Sigmoid colon (tissue), 4 donors: ENCODE data around the gene CABLES1.

Experiments
- POLR2A ChIP-seq, 2 donors: fragments of 450-650 bp; IDR thresholded peaks; one replicate each; pipeline ENCODE4 v1.6.1; 2016; ENCODE audit warnings: antibody characterized with exemption in 2 of 2, mild to moderate bottlenecking in 2 of 2, moderate library complexity in 2 of 2
- POLR2AphosphoS5 ChIP-seq, 4 donors: sonication (generic); formaldehyde crosslinking; IDR thresholded peaks; one replicate each; pipeline ENCODE4 v1.6.1; 2017; ENCODE audit warnings: antibody characterized with exemption in 4 of 4
- TF ChIP-seq, protein P1 (sequence below), 4 experiments: fragments of 450-650 bp in 3 of 4; fragments of 200-600 bp in 1 of 4; IDR thresholded peaks; one replicate each; pipeline ENCODE4 v1.5.1; 2016 to 2019; ENCODE audit warnings: antibody characterized with exemption in 4 of 4, mild to moderate bottlenecking in 3 of 4, moderate library complexity in 2 of 4

DNA sequence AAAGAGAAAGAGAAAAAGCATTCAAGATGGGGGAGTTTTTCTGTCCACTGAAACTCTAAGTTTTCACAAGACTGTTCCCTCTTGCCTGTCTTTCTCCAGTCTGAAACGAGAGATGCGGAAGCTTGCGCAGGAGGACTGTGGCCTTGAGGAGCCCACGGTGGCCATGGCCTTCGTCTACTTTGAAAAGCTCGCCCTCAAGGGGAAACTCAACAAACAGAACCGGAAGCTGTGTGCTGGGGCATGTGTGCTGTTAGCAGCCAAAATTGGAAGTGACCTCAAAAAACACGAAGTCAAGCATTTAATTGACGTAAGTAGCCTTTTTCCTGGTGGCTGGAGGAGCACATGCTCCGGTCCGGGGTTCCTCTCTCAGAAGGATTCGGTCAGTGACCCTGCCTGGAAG lies 118.3 kb downstream of the CABLES1 start:
- no peak for TF ChIP-seq POLR2AphosphoS5 (IDR thresholded peaks at IDR 0.05)
- TF ChIP-seq POLR2A (IDR thresholded peaks at IDR 0.05): no peak
- TF ChIP-seq, protein P1, sequence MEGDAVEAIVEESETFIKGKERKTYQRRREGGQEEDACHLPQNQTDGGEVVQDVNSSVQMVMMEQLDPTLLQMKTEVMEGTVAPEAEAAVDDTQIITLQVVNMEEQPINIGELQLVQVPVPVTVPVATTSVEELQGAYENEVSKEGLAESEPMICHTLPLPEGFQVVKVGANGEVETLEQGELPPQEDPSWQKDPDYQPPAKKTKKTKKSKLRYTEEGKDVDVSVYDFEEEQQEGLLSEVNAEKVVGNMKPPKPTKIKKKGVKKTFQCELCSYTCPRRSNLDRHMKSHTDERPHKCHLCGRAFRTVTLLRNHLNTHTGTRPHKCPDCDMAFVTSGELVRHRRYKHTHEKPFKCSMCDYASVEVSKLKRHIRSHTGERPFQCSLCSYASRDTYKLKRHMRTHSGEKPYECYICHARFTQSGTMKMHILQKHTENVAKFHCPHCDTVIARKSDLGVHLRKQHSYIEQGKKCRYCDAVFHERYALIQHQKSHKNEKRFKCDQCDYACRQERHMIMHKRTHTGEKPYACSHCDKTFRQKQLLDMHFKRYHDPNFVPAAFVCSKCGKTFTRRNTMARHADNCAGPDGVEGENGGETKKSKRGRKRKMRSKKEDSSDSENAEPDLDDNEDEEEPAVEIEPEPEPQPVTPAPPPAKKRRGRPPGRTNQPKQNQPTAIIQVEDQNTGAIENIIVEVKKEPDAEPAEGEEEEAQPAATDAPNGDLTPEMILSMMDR (IDR thresholded peaks at IDR 0.05): no peak
